ENCODE results near the gene SCAMP5.

The SCAMP5 gene

GRCh38 chr15:74958908-74959585 is 36.3 kb upstream of the SCAMP5 start:
- TF ChIP-seq CTCF (IDR thresholded peaks at IDR 0.05; ENCODE audit: low read length) (no peak), EZH2phosphoT487 (IDR thresholded peaks at IDR 0.05; ENCODE audit: low read length) (no peak), EZH2 (optimal IDR thresholded peaks at IDR 0.05; ENCODE audit: low read depth, low read length) (no peak)
- DNase-seq, result no peak
- H4K20me1 ChIP-seq (ENCODE audit: insufficient read depth, low read length), result no peaks in the 10 kb centered on the region
- H3K27me3 ChIP-seq (replicated peaks; ENCODE audit: insufficient read depth, low read length), result no peaks in the 10 kb centered on the region
- peaks cover 5% of the 10 kb centered on the region; the same call in 1 of the 2 replicates for H3F3A ChIP-seq (ENCODE audit: insufficient read depth, low read length)
- H2AFZ ChIP-seq (ENCODE audit: low read length), result no peak overlapping the region
- peaks cover 20% of the 10 kb centered on the region for H3K4me1 ChIP-seq (ENCODE audit: low read length)
- H3K4me3 ChIP-seq (ENCODE audit: low read length), result no peak overlapping the region
- H3K9me3 ChIP-seq (replicated peaks; ENCODE audit: insufficient read depth, low read length), result no peaks in the 10 kb centered on the region
- no peak overlapping the region for H3K9ac ChIP-seq (ENCODE audit: low read length)
- H3K27ac ChIP-seq (ENCODE audit: low read length), result no peak overlapping the region
- H3K4me2 ChIP-seq (ENCODE audit: low read depth, low read length), result no peak overlapping the region
- H3K79me2 ChIP-seq (ENCODE audit: low read length), result peaks cover 17% of the 10 kb centered on the region
- no peaks in the 10 kb centered on the region for H3K9me2 ChIP-seq (replicated peaks; ENCODE audit: insufficient read depth, low read length)
- no peaks in the 10 kb centered on the region for H3K36me3 ChIP-seq (replicated peaks; ENCODE audit: insufficient read depth, low read length)

- Histone ChIP-seq H3K36me3 (replicated peaks; ENCODE audit: insufficient read depth, low read length) (no peaks in the 10 kb centered on the region), H3K4me2 (ENCODE audit: low read depth, low read length) (no peak overlapping the region), H3F3A (ENCODE audit: insufficient read depth, low read length) (peaks cover 5% of the 10 kb centered on the region; the same call in 1 of the 2 replicates), H3K79me2 (ENCODE audit: low read length) (peaks cover 17% of the 10 kb centered on the region), H3K27me3 (replicated peaks; ENCODE audit: insufficient read depth, low read length) (no peaks in the 10 kb centered on the region), H3K4me3 (ENCODE audit: low read length) (no peak overlapping the region), H3K9ac (ENCODE audit: low read length) (no peak overlapping the region), H2AFZ (ENCODE audit: low read length) (no peak overlapping the region), H3K9me2 (replicated peaks; ENCODE audit: insufficient read depth, low read length) (no peaks in the 10 kb centered on the region), H4K20me1 (ENCODE audit: insufficient read depth, low read length) (no peaks in the 10 kb centered on the region), H3K4me1 (ENCODE audit: low read length) (peaks cover 22% of the 10 kb centered on the region), H3K27ac (ENCODE audit: low read length) (no peak overlapping the region), H3K9me3 (replicated peaks; ENCODE audit: insufficient read depth, low read length) (no peaks in the 10 kb centered on the region)
- DNase-seq, result no peak
- TF ChIP-seq CTCF (IDR thresholded peaks at IDR 0.05; ENCODE audit: low read length) (no peak), EZH2 (optimal IDR thresholded peaks at IDR 0.05; ENCODE audit: low read depth, low read length) (no peak), EZH2phosphoT487 (IDR thresholded peaks at IDR 0.05; ENCODE audit: low read length) (no peak)
Measured at GRCh38 chr15:74959586-74959939, 35.8 kb upstream of the SCAMP5 start.

GRCh38 chr15:74960286-74960685 is 35.1 kb upstream of the SCAMP5 start:
- no peaks in the 10 kb centered on the region for H3K9me3 ChIP-seq (replicated peaks; ENCODE audit: insufficient read depth, low read length)
- H3K9ac ChIP-seq (ENCODE audit: low read length), result no peak overlapping the region
- no peak for TF ChIP-seq CTCF (IDR thresholded peaks at IDR 0.05; ENCODE audit: low read length)
- no peak for TF ChIP-seq EZH2 (optimal IDR thresholded peaks at IDR 0.05; ENCODE audit: low read depth, low read length)
- TF ChIP-seq EZH2phosphoT487 (IDR thresholded peaks at IDR 0.05; ENCODE audit: low read length), result no peak
- H3K36me3 ChIP-seq (replicated peaks; ENCODE audit: insufficient read depth, low read length), result no peaks in the 10 kb centered on the region
- H3K4me1 ChIP-seq (ENCODE audit: low read length), result peaks cover 27% of the 10 kb centered on the region
- DNase-seq, result no peak
- H4K20me1 ChIP-seq (ENCODE audit: insufficient read depth, low read length), result no peaks in the 10 kb centered on the region
- no peaks in the 10 kb centered on the region for H3K27me3 ChIP-seq (replicated peaks; ENCODE audit: insufficient read depth, low read length)
- H3K9me2 ChIP-seq (replicated peaks; ENCODE audit: insufficient read depth, low read length), result no peaks in the 10 kb centered on the region
- peaks cover 5% of the 10 kb centered on the region; the same call in 1 of the 2 replicates for H3F3A ChIP-seq (ENCODE audit: insufficient read depth, low read length)
- no peak overlapping the region for H3K4me2 ChIP-seq (ENCODE audit: low read depth, low read length)
- H3K4me3 ChIP-seq (ENCODE audit: low read length), result no peak overlapping the region
- peaks cover 11% of the 10 kb centered on the region for H3K79me2 ChIP-seq (ENCODE audit: low read length)
- H3K27ac ChIP-seq (ENCODE audit: low read length), result no peak overlapping the region
- no peak overlapping the region for H2AFZ ChIP-seq (ENCODE audit: low read length)
